ENCODE measurements around the gene BASP1.

DNA sequence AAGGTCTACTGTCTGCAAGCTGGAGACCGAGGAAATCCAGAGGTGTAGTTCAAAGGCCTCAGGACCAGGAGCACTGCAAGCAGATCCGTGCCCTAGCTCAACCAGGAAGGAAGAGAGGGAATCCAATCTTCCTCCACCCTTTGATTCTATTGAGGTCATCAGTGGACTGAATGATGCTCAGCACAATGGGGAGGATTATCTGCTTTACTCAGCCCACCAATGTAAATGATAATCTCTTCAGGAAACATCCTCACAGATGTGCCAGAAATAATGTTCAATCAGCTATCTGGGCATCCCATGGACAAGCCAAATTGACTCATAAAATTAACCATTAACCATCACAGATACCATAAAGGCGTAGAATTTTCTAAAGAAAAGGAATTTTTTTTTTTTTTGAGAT, 92.0 kb downstream of the BASP1 start:
- TF ChIP-seq, protein P1, sequence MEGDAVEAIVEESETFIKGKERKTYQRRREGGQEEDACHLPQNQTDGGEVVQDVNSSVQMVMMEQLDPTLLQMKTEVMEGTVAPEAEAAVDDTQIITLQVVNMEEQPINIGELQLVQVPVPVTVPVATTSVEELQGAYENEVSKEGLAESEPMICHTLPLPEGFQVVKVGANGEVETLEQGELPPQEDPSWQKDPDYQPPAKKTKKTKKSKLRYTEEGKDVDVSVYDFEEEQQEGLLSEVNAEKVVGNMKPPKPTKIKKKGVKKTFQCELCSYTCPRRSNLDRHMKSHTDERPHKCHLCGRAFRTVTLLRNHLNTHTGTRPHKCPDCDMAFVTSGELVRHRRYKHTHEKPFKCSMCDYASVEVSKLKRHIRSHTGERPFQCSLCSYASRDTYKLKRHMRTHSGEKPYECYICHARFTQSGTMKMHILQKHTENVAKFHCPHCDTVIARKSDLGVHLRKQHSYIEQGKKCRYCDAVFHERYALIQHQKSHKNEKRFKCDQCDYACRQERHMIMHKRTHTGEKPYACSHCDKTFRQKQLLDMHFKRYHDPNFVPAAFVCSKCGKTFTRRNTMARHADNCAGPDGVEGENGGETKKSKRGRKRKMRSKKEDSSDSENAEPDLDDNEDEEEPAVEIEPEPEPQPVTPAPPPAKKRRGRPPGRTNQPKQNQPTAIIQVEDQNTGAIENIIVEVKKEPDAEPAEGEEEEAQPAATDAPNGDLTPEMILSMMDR (IDR thresholded peaks at IDR 0.05 in 2 of 3, conservative IDR thresholded peaks at IDR 0.05 in 1 of 3; ENCODE audit: control insufficient read depth in 2 of 3, extremely low read depth in 1 of 3, insufficient read depth in 1 of 3, low read depth in 3 of 3, low read length in 3 of 3): no peak
- no peak for TF ChIP-seq SP1 (IDR thresholded peaks at IDR 0.05; ENCODE audit: low read depth, low read length)
- TF ChIP-seq, protein P2, sequence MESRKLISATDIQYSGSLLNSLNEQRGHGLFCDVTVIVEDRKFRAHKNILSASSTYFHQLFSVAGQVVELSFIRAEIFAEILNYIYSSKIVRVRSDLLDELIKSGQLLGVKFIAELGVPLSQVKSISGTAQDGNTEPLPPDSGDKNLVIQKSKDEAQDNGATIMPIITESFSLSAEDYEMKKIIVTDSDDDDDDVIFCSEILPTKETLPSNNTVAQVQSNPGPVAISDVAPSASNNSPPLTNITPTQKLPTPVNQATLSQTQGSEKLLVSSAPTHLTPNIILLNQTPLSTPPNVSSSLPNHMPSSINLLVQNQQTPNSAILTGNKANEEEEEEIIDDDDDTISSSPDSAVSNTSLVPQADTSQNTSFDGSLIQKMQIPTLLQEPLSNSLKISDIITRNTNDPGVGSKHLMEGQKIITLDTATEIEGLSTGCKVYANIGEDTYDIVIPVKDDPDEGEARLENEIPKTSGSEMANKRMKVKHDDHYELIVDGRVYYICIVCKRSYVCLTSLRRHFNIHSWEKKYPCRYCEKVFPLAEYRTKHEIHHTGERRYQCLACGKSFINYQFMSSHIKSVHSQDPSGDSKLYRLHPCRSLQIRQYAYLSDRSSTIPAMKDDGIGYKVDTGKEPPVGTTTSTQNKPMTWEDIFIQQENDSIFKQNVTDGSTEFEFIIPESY (IDR thresholded peaks at IDR 0.05): no peak
- no peak for TF ChIP-seq RAD21 (IDR thresholded peaks at IDR 0.05; ENCODE audit: insufficient read depth, low read depth, low read length)
- TF ChIP-seq ZNF24 (IDR thresholded peaks at IDR 0.05): no peak
- TF ChIP-seq EZH2 (IDR thresholded peaks at IDR 0.05; ENCODE audit: borderline replicate concordance, control insufficient read depth, low read depth, low read length): no peak
- no peak for TF ChIP-seq MXI1 (IDR thresholded peaks at IDR 0.05; ENCODE audit: low read depth, low read length)
- TF ChIP-seq EP300 (IDR thresholded peaks at IDR 0.05; ENCODE audit: borderline replicate concordance in 1 of 2, control insufficient read depth in 1 of 2, low read depth in 2 of 2, low read length in 2 of 2): no peak
- no peak for TF ChIP-seq IRF3 (IDR thresholded peaks at IDR 0.05)
- TF ChIP-seq MAX (IDR thresholded peaks at IDR 0.05; ENCODE audit: low read depth, low read length): no peak
- no peak for TF ChIP-seq TAF1 (IDR thresholded peaks at IDR 0.05; ENCODE audit: borderline replicate concordance, low read depth, low read length)
